SJSA1 (cell line): Measurements from ENCODE around the gene AQP10. TPM values are rescaled to one million over a fixed set of nuclear protein-coding genes. Genes with fewer than 3 reads are reported as not detected.
"Not testable (repeated sequence)": the region's sequence is repeated elsewhere in the genome, so short reads cannot be mapped to it uniquely, and the experiment has no call there.

Source experiments
- DNase-seq, 2 experiments: peaks; one replicate each; pipeline ENCODE4 v3.0.0-alpha.2; 2015 to 2020; ENCODE audit warnings: low spot score in 2 of 2, low read depth in 1 of 2
- H3K27ac ChIP-seq: fragments of 250-450 bp; sonication (Bioruptor Pico); 2 replicates; pipeline ENCODE4 v1.5.1; 2020; ENCODE audit warnings: mild to moderate bottlenecking, moderate library complexity
- H3K27me3 ChIP-seq: fragments of 250-450 bp; sonication (Bioruptor Pico); replicated peaks from 2 replicates; pipeline ENCODE4 v1.5.1; 2020; ENCODE audit warnings: mild to moderate bottlenecking, moderate library complexity
- H3K36me3 ChIP-seq: fragments of 250-450 bp; sonication (Bioruptor Pico); 2 replicates; pipeline ENCODE4 v1.5.1; 2020; ENCODE audit warnings: mild to moderate bottlenecking
- H3K4me1 ChIP-seq: fragments of 250-450 bp; sonication (Bioruptor Pico); replicated peaks from 2 replicates; pipeline ENCODE4 v1.6.1; 2021; ENCODE audit warnings: mild to moderate bottlenecking
- H3K4me3 ChIP-seq: fragments of 250-450 bp; sonication (Bioruptor Pico); 2 replicates; pipeline ENCODE4 v1.5.1; 2020; ENCODE audit warnings: mild to moderate bottlenecking
- H3K9me3 ChIP-seq: fragments of 250-450 bp; sonication (Bioruptor Pico); replicated peaks from 2 replicates; pipeline ENCODE4 v1.5.1; 2020; ENCODE audit warnings: mild to moderate bottlenecking
- total RNA-seq: library from RNA; depleted of rRNA; stranded (reverse); fragments of >200 nt; shearing (Covaris generic); gene quantifications from 2 replicates; pipeline ENCODE4 v1.2.3, GENCODE V29; 2014

The AQP10 gene
- total RNA-seq, 1 experiment from 2014 or later: not detected

DNA sequence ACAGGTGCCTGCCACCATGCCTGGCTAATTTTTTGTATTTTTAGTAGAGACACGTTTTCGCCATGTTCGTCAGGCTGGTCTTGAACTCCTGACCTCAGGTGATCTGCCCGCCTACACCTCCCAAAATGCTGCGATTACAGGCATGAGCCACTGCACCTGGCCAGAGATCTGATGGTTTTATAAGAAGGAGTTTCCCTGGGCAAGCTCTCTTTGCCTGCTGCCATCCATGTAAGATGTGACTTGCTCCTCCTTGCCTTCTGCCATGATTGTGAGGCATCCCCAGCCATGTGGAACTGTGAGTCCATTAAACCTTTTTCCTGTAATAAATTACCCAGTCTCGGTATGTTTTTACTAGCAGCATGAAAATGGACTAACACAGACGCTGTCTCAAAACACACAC is 11.8 kb upstream of the AQP10 start:
- not testable (repeated sequence) for DNase-seq, H3K4me3 ChIP-seq, H3K27ac ChIP-seq, H3K36me3 ChIP-seq, H3K9me3 ChIP-seq, H3K4me1 ChIP-seq, H3K27me3 ChIP-seq

GRCh38 chr1:154312229-154313065 is 8.4 kb upstream of the AQP10 start:
- not testable (repeated sequence) for H3K4me3 ChIP-seq, DNase-seq, H3K27ac ChIP-seq

GRCh38 chr1:154313066-154313356 is 7.9 kb upstream of the AQP10 start:
- no peak overlapping the region for H3K27ac ChIP-seq
- H3K27me3 ChIP-seq: 0 out of 2 replicates have a peak, but pooled peaks cover 6% of the 10 kb centered on the region
- no peaks in the 10 kb centered on the region; the same call in 1 of the 2 replicates for H3K4me1 ChIP-seq
- 0 out of 2 replicates have a peak, but pooled peaks cover 4% of the 10 kb centered on the region for H3K9me3 ChIP-seq
- DNase-seq: no peak
- no peaks in the 10 kb centered on the region for H3K36me3 ChIP-seq
- no peak overlapping the region for H3K4me3 ChIP-seq

More at GRCh38 chr1:154312229-154313065, 8.4 kb upstream of the AQP10 start:
- H3K9me3 ChIP-seq, H3K4me1 ChIP-seq, H3K27me3 ChIP-seq, H3K36me3 ChIP-seq: not testable (repeated sequence)

DNA sequence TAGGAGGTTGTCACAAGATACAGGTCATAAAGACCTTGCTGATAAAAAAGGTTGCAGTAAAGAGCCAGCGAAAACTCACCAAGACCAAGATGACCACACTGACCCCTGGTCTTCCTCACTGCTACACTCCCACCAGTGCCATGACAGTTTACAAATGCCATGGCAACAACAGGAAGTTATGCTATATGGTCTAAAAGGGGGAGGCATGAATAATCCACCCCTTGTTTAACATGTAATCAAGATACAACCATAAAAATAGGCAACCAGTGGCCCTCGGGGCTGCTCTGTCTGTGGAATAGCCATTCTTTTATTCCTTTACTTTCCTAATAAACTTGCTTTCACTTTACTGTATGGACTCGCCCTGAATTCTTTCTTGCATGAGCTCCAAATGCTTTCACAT is 6.7 kb upstream of the AQP10 start:
- not testable (repeated sequence) for H3K4me3 ChIP-seq, H3K27ac ChIP-seq, H3K4me1 ChIP-seq, H3K27me3 ChIP-seq, H3K36me3 ChIP-seq, H3K9me3 ChIP-seq, DNase-seq

DNA sequence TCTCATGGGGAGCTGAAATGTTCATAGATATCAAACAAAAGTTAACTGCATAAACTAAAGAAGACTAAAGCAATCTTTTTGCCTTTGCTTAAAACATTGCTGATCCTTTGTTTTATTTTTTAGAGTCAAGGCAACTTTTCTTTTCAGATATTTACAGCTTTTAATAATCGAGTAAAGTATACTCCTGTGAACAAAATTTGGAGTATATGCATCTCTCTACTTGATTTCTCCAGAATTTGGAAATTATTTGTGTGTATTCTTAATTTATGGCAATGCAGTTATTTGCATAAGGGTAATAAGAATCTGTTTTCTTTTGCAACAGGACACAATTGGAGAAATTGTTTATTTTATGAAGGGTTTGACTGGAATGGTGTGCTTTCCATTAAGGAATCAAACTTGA is 4.2 kb upstream of the AQP10 start:
- no peak overlapping the region for H3K4me3 ChIP-seq
- no peak for DNase-seq
- H3K36me3 ChIP-seq: no peaks in the 10 kb centered on the region
- H3K4me1 ChIP-seq: peaks cover 4% of the 10 kb centered on the region; the same call in 1 of the 2 replicates
- no peak overlapping the region for H3K27ac ChIP-seq
- peaks cover 5% of the 10 kb centered on the region; the same call in 1 of the 2 replicates for H3K9me3 ChIP-seq
- H3K27me3 ChIP-seq: 0 out of 2 replicates have a peak, but pooled peaks cover 6% of the 10 kb centered on the region

DNA sequence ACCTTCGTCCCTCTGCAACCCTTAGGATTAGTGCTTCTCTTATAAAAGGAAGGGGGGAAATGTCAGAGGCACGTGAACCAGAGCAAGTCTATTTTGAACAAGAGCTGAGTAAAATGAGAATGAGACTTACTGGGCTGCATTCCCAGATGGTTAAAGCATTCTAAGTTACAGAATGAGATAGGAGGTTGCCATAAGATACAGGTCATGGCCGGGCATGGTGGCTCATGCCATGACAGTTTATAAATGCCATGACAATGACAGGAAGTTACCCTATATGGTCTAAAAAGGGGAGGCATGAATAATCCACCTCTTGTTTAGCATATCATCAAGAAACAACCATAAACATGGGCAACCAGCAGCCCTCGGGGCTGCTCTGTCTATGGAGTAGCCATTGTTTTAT is 2.5 kb upstream of the AQP10 start:
- 0 out of 2 replicates have a peak, but pooled peaks cover 6% of the 10 kb centered on the region for H3K27me3 ChIP-seq
- H3K4me3 ChIP-seq: no peak overlapping the region
- peak in 1 of 2 experiments; percentile 15 for DNase-seq
- no peaks in the 10 kb centered on the region for H3K36me3 ChIP-seq
- H3K9me3 ChIP-seq: peaks cover 5% of the 10 kb centered on the region; the same call in 1 of the 2 replicates
- peaks cover 4% of the 10 kb centered on the region; the same call in 1 of the 2 replicates for H3K4me1 ChIP-seq
- no peak overlapping the region for H3K27ac ChIP-seq

DNA sequence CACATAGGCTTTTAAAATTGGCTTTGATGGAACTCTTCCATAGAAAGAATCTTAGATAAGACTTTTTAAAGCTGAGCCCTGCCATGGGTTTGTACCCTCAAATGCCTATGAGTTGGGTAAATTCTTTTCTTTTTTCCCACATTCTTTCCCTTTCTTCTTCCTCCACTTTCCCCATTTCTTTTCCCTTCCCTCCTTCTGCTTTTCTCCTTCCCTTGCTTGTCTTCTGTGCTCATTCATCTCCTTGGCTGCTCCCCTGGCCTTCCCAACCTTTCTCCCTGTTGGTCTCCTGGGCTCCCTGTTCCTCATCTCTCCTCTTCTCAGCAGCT is 679 bp downstream of the AQP10 start:
- not testable (repeated sequence) for DNase-seq, H3K9me3 ChIP-seq, H3K27me3 ChIP-seq, H3K36me3 ChIP-seq, H3K4me3 ChIP-seq, H3K27ac ChIP-seq
- peaks cover 13% of the 10 kb centered on the region for H3K4me1 ChIP-seq

- Histone ChIP-seq H3K36me3 (peaks cover 12% of the 10 kb centered on the region), H3K27me3 (no peaks in the 10 kb centered on the region), H3K27ac (no peak overlapping the region), H3K9me3 (0 out of 2 replicates have a peak, but pooled peaks cover 2% of the 10 kb centered on the region), H3K4me3 (no peak overlapping the region), H3K4me1 (peaks cover 16% of the 10 kb centered on the region)
- no peak for DNase-seq
Observed at GRCh38 chr1:154323493-154323892, 2.6 kb downstream of the AQP10 start.

- H3K27ac ChIP-seq: no peak overlapping the region
- H3K4me3 ChIP-seq: peak overlapping the region; percentile 95; the same call in 1 of the 2 replicates
- no peak for DNase-seq
Observed at GRCh38 chr1:154324241-154324640, 3.3 kb downstream of the AQP10 start.

GRCh38 chr1:154324669-154325582 is 4.0 kb downstream of the AQP10 start, which contains the start of gene ATP8B2:
Gene ATP8B2, plus strand, starts transcription at chr1:154325525. Its CDS starts 2,617 bp downstream, at chr1:154328142.
- H3K4me1 ChIP-seq: peaks cover 15% of the 10 kb centered on the region
- H3K4me3 ChIP-seq: peak within 1 kb of the TSS; percentile 95
- H3K27me3 ChIP-seq: no peaks in the 10 kb centered on the region
- no peaks in the 10 kb centered on the region for H3K9me3 ChIP-seq
- peaks cover 21% of the 10 kb centered on the region for H3K36me3 ChIP-seq
- peak within 1 kb of the TSS; percentile 78 for H3K27ac ChIP-seq
- DNase-seq: peak; percentile 83 to 91

More at GRCh38 chr1:154324241-154324640, 3.3 kb downstream of the AQP10 start:
- Histone ChIP-seq H3K36me3 (peaks cover 14% of the 10 kb centered on the region), H3K9me3 (0 out of 2 replicates have a peak, but pooled peaks cover under 1% of the 10 kb centered on the region), H3K4me1 (peaks cover 15% of the 10 kb centered on the region), H3K27me3 (no peaks in the 10 kb centered on the region)

GRCh38 chr1:154325583-154326545 is 5.0 kb downstream of the AQP10 start:
- Histone ChIP-seq H3K27me3 (no peaks in the 10 kb centered on the region), H3K36me3 (peaks cover 28% of the 10 kb centered on the region), H3K4me3 (peak overlapping the region; percentile 95), H3K4me1 (peaks cover 15% of the 10 kb centered on the region), H3K9me3 (no peaks in the 10 kb centered on the region), H3K27ac (peak overlapping the region; percentile 78)
- peak; percentile 84 to 92 for DNase-seq

DNA sequence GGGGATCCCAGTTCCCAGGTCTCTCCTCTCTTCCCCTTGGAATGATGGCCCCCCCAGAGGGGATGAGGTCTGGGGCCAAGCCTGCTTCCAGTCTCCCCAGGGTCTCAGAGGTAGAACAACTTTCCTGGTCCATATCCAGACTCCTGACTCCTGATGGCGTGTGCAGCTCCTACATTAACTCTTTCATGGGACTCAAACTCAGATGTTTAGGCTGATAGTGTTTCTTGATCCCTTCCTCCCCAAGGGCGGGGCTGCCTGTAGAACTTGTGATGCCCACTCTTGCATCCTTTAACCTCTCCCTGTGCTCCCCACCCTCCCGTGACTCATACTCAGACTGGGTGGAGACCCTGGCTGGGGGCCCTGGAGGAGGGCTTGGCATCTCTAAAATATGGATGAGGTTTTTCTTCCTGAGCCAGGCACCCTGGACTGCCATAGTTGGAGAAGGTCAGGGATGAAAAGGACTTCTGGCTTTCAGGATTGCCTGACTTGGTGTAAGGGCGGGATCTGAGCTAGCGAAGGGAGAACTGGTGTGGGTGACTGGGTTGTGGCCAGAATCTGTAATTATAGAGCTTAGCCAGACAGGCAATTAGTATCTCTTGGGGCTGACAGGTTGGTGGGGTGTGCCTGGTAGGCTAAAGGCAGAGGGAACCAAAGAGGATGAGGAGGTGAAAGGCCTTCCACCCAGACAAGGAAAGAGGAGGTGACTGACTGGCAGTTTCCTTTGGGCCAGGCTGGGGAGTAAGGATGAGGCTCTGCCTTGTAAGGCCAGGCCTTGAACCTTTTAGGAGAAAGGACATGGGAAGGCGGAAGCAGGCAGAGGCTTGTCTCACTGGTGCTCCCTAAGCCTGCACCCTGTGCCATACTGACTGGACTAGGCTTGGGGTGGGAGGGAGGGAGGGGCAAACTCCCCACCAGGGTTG is 5.9 kb downstream of the AQP10 start:
- no peak for DNase-seq
- Histone ChIP-seq H3K4me3 (peak overlapping the region; percentile 95), H3K27me3 (no peaks in the 10 kb centered on the region), H3K4me1 (peaks cover 15% of the 10 kb centered on the region), H3K27ac (peak overlapping the region; percentile 78), H3K9me3 (no peaks in the 10 kb centered on the region), H3K36me3 (peaks cover 38% of the 10 kb centered on the region)
